ENCODE results near the gene TTLL4.
A peak's percentile ranks its signal among the peaks of the same experiment; 100 is the strongest.

The TTLL4 gene

DNA sequence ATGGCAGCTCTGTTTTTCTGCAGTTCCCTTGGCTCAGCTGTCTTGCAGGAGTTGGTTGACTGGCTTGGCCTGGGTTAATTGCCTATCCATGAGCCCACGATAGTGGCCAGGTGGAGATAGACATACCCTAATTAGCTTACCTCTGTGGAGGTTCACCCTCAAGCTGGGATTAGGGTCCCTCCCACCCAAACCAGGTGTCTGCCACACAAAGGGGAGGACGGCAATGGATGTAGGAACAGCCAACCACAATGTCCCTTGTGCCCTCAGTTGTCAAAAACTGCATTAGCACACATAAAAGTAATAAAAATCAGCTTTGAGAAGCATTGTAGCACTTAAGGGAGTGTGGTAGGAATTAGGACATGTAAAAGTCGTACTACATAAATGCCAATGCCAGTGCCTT, 75.5 kb downstream of the TTLL4 start:
- DNase-seq, result no peak

DNA sequence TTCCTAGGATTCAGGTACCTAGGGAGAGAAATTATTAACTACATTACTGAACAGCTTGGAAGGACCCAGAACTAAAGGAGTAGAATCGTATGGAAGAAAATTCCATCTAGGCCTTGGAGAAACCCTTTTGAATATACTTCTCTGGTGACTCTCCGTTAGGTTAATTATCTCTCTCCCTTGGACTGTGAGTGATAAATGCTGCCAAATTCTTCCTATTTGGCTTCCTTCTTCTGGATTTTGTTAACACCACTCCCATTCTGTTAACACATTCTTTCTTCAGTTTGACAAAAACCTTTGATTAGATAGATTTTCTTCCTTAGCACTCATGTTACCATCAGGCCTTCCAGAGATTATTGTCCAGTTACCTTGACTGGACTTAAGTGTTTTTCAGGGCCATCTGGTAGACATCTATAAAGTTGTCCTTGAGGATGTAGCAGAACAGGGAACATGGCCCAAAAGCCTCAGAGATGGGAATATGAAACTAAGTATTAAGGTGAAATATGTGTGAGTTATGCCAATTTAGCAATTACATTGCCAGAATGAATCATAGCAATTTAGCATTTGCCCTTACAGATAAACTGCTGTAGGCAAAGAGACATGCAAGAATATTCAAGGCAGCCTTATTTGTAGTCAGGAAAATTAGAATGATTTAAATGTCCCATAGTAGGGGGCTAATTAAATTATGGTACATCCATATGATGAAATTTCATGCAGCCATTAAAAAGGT, 78.1 kb downstream of the TTLL4 start:
- DNase-seq, result no peak

DNA sequence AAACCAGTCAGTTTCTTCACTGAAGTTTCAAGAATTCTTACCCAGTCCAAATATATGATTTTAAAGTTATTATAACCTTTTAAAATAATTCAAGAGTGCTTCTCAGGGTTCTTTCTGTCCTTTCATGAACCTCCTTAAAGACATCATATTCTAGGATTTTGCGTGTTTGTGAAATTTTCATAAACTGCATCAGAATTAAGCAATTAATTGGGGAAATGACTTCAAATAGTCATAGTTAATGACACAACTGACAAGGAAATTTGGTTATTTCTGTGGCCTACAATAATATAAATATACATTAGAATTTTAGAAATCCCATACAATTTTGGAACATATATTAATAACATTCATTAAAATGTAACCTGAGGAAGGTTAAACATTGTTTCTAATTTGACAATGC, 81.8 kb downstream of the TTLL4 start:
- DNase-seq, result no peak

DNA sequence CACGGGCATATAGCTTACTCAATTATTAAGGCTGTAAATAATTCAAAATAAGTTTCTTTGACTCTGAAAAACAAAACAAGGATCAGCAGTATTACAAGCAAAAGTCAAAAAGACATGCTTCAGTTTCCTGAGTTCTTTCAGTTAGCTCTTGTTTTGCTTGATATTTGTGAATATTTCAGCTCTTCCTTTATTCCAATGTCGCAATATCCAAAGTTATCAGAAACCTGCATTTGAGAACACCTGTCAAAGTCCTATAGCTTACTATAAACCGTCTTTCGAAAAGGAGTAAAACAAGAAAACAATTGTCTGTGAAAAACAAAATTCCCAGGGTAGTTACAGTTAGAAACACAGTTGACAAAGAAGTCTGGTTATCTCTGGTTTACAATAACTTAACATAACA, 86.1 kb downstream of the TTLL4 start:
- no peak for DNase-seq

DNA sequence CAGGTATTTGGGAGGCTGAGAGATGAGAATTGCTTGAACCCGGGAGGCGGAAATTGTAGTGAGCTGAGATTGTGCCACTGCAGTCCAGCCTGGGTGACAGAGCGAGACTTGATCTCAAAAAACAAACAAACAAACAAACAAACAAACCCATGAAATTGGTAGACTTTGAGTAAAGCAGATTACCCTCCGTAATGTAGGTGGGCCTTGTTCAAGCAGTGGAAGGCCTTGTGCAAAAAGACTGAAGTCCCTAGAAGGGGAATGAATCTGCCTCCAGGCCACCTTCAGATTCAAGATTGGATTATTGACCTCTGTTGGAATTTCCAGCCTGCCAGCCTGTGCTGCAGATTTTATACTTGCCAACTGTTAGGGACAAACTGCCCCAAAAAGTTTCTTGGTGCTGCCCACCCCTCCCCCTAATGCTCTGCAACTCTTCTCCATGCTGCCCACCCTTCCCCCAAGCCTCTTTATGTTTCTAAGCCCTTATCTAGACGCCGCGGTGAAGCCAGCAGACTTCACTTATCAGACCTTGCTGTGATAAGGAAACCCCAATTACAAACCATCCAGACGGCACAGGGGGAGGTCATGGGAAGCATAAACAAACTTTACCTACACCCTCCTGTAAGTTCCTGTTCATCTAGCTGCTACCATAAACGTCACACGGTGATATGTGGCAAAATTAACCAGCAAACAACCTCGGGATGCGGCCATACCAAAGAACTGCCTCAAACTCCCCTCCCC, 88.3 kb downstream of the TTLL4 start:
- DNase-seq, result no peak

DNA sequence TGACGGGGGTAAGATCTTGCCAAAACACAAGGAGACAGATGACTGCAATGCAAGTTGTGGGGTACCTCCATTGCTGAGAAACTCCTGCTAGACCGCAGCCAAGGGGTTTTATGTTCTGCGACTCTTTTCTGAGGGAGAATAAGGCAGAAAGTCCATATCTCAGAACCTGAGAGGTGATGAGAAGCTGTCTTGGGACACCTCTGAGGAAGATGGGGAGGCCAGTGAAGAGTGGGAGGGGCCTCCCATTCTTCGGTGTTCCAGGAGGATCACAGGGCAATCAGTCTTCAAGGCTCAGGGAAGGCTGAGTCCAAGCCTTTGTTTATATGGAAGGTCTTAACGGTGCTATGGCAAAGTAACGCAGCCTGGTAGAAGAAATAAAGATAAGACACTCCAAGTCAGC, 89.4 kb downstream of the TTLL4 start:
- DNase-seq, result no peak

DNA sequence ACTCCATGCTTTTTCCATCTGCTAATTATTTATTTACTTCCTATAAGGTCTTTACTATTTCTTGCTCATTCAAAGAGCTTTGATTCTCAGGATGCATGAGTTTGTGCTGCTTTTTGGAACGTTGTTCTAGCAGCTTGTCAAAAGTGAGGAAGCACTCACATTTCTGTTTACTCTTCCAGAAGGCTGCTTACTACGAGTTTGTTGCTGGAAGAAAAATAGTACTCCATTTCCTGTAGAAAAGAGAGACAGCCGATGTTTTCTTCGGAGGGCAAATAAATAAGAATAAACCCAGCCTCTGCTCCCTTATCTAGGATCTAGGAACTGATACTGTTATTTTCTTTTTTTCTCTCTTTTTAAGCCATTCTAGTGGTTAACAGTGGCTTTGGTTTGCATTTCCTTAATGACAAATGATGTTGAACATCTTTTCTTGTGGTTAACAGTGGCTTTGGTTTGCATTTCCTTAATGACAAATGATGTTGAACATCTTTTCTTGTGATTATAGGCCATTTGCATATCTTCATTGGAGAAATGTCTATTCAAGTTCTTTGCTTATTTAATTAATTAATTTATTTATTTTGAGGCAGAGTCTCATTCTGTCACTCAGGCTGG, 91.9 kb downstream of the TTLL4 start:
- DNase-seq, result peak; percentile 25

DNA sequence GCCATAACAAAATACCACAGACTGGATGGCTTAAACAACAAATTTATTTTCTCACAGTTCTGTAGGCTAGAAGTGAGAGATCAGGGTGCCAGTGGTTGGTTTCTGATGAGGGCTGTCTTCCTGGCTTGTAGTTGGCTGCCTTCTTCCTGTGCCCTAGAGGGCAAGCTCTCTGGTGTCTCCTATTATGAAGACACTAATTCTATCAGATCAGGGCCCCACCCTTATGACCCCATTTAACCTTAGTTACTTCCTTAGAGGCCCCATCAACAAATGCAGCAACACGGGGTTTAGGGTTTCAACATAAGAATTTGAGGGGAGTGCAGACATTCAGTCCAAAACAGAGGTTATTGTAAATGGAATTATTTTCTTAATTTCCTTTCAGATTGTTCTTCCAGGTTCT, 94.2 kb downstream of the TTLL4 start:
- no peak for DNase-seq
